H9 (cell line): ENCODE data around the gene ANXA7. TPM values are rescaled to one million over a fixed set of nuclear protein-coding genes. Genes with fewer than 3 reads are reported as not detected.

Experiments
- DNase-seq: peaks from one replicate; pipeline ENCODE4 v3.0.0-alpha.2; 2017
- H2AFZ ChIP-seq: one replicate; pipeline ENCODE4 v1.6.1; 2013; ENCODE audit warnings: mild to moderate bottlenecking, low read length, control low read depth, moderate library complexity
- H2AK5ac ChIP-seq: 2 replicates; pipeline ENCODE4 v1.6.1; 2013; ENCODE audit warnings: low read length, control low read depth, mixed read lengths; ENCODE audit not compliant: insufficient read length
- H2BK120ac ChIP-seq: one replicate; pipeline ENCODE4 v1.6.1; 2013; ENCODE audit warnings: low read depth, mild to moderate bottlenecking, low read length, control low read depth, inconsistent platforms; ENCODE audit not compliant: poor library complexity, severe bottlenecking
- H2BK12ac ChIP-seq: 2 replicates; pipeline ENCODE4 v1.6.1; 2013; ENCODE audit warnings: low read length, control low read depth, mixed read lengths, low read depth; ENCODE audit not compliant: insufficient read length
- H2BK15ac ChIP-seq: 2 replicates; pipeline ENCODE4 v1.6.1; 2013; ENCODE audit warnings: low read depth, low read length, control low read depth
- H2BK20ac ChIP-seq: one replicate; pipeline ENCODE4 v1.6.1; 2013; ENCODE audit warnings: low read depth, mild to moderate bottlenecking, low read length, control low read depth, inconsistent platforms; ENCODE audit not compliant: poor library complexity, severe bottlenecking
- H2BK5ac ChIP-seq: 2 replicates; pipeline ENCODE4 v1.6.1; 2013; ENCODE audit warnings: low read length, control low read depth, mixed read lengths; ENCODE audit not compliant: insufficient read length
- H3K14ac ChIP-seq: 2 replicates; pipeline ENCODE4 v1.6.1; 2013; ENCODE audit warnings: low read length, control low read depth; ENCODE audit not compliant: insufficient read depth
- H3K18ac ChIP-seq: 2 replicates; pipeline ENCODE4 v1.6.1; 2013; ENCODE audit warnings: low read depth, mild to moderate bottlenecking, mixed read lengths, low read length, control low read depth; ENCODE audit not compliant: insufficient read length
- H3K23ac ChIP-seq: 2 replicates; pipeline ENCODE4 v1.6.1; 2013; ENCODE audit warnings: low read length, control low read depth, mixed read lengths, low read depth; ENCODE audit not compliant: insufficient read length
- H3K23me2 ChIP-seq: 2 replicates; pipeline ENCODE4 v1.6.1; 2013; ENCODE audit warnings: low read depth, mild to moderate bottlenecking, mixed read lengths, low read length, control low read depth; ENCODE audit not compliant: insufficient read length, poor library complexity, severe bottlenecking
- H3K27ac ChIP-seq: 2 replicates; pipeline ENCODE4 v1.5.1; 2013; ENCODE audit warnings: low read length, control low read depth, mixed read lengths, low read depth; ENCODE audit not compliant: insufficient read length
- H3K27me3 ChIP-seq: 2 replicates; pipeline ENCODE4 v1.6.1; 2013; ENCODE audit warnings: low read length, control low read depth, inconsistent platforms; ENCODE audit not compliant: insufficient read depth
- H3K4ac ChIP-seq: 2 replicates; pipeline ENCODE4 v1.6.1; 2013; ENCODE audit warnings: low read depth, mild to moderate bottlenecking, control low read depth, inconsistent platforms, low read length, moderate library complexity
- H3K4me1 ChIP-seq: 2 replicates; pipeline ENCODE4 v1.6.1; 2013; ENCODE audit warnings: low read length, control low read depth, inconsistent platforms; ENCODE audit not compliant: insufficient read depth
- H3K4me2 ChIP-seq: 2 replicates; pipeline ENCODE4 v1.6.1; 2013; ENCODE audit warnings: low read length, control low read depth, mixed read lengths; ENCODE audit not compliant: insufficient read length, insufficient read depth
- H3K56ac ChIP-seq: 2 replicates; pipeline ENCODE4 v1.6.1; 2013; ENCODE audit warnings: low read depth, mild to moderate bottlenecking, mixed read lengths, low read length, control low read depth; ENCODE audit not compliant: insufficient read length
- H3K79me1 ChIP-seq: 2 replicates; pipeline ENCODE4 v1.6.1; 2013; ENCODE audit warnings: low read depth, mild to moderate bottlenecking, moderate library complexity, low read length, control low read depth, inconsistent platforms; ENCODE audit not compliant: insufficient read depth, poor library complexity, severe bottlenecking
- H3K79me2 ChIP-seq: 2 replicates; pipeline ENCODE4 v1.6.1; 2013; ENCODE audit warnings: low read length, control low read depth, inconsistent platforms; ENCODE audit not compliant: insufficient read depth
- H3K9ac ChIP-seq: 2 replicates; pipeline ENCODE4 v1.6.1; 2013; ENCODE audit warnings: low read length, control low read depth, mixed read lengths; ENCODE audit not compliant: insufficient read length; ENCODE audit errors: extremely low read depth
- H3K9me3 ChIP-seq: one replicate; pipeline ENCODE4 v1.6.1; 2013; ENCODE audit warnings: low read depth, low read length, inconsistent platforms; ENCODE audit not compliant: control insufficient read depth
- H3T11ph ChIP-seq: one replicate; pipeline ENCODE4 v1.6.1; 2013; ENCODE audit warnings: mild to moderate bottlenecking, low read length, control low read depth, inconsistent platforms
- H4K20me1 ChIP-seq: one replicate; pipeline ENCODE4 v1.6.1; 2013; ENCODE audit not compliant: control insufficient read depth, insufficient read length, insufficient read depth
- H4K5ac ChIP-seq: 2 replicates; pipeline ENCODE4 v1.6.1; 2013; ENCODE audit warnings: low read depth, mild to moderate bottlenecking, mixed read lengths, low read length, control low read depth; ENCODE audit not compliant: insufficient read length
- H4K8ac ChIP-seq: replicated peaks from 2 replicates; pipeline ENCODE4 v1.6.1; 2013; ENCODE audit warnings: low read length, control low read depth, mixed read lengths, low read depth; ENCODE audit not compliant: insufficient read length
- H4K91ac ChIP-seq: 2 replicates; pipeline ENCODE4 v1.6.1; 2013; ENCODE audit warnings: low read depth, mild to moderate bottlenecking, moderate library complexity, mixed read lengths, low read length, control low read depth; ENCODE audit not compliant: insufficient read length
- H3K27ac Mint-ChIP-seq, 3 experiments: 2 replicates in 2 of 3; 3 replicates in 1 of 3; pipeline ENCODE4 v1.8.0; 2020 to 2021; ENCODE audit warnings: mixed read lengths in 3 of 3, mild to moderate bottlenecking in 1 of 3, moderate library complexity in 1 of 3
- H3K27me3 Mint-ChIP-seq: 2 replicates; pipeline ENCODE4 v1.8.0; 2021; ENCODE audit warnings: low read depth, mild to moderate bottlenecking, moderate library complexity, mixed read lengths
- H3K36me3 Mint-ChIP-seq, 3 experiments: 2 replicates in 2 of 3; 3 replicates in 1 of 3; pipeline ENCODE4 v1.8.0; 2020 to 2021; ENCODE audit warnings: low read depth in 3 of 3, mixed read lengths in 3 of 3; ENCODE audit not compliant: insufficient read depth in 1 of 3
- H3K4me1 Mint-ChIP-seq, 2 experiments: 2 replicates each; pipeline ENCODE4 v1.8.0; 2020; ENCODE audit warnings: mixed read lengths in 2 of 2
- H3K4me3 Mint-ChIP-seq, 2 experiments: 2 replicates in 1 of 2; 3 replicates in 1 of 2; pipeline ENCODE4 v1.8.0; 2020 to 2021; ENCODE audit warnings: mild to moderate bottlenecking in 2 of 2, mixed read lengths in 2 of 2, moderate library complexity in 1 of 2
- H3K9me3 Mint-ChIP-seq, 2 experiments: 2 replicates in 1 of 2; 3 replicates in 1 of 2; pipeline ENCODE4 v1.8.0; 2020; ENCODE audit warnings: mild to moderate bottlenecking in 2 of 2, mixed read lengths in 2 of 2, moderate library complexity in 1 of 2
- CTCF ChIP-seq: fragments of 200-600 bp; sonication (generic); conservative IDR thresholded peaks from 3 replicates; pipeline ENCODE4 v1.8.0; 2021; ENCODE audit warnings: antibody characterized with exemption, mild to moderate bottlenecking
- WGBS: extraction: QIAGEN DNeasy Blood & Tissue Kit; methylation state at CpG from one replicate; pipeline ENCODE4 v1.1.7; 2013; ENCODE audit warnings: missing lambda C conversion rate, low lambda C conversion rate, mixed read lengths; ENCODE audit not compliant: insufficient read length; ENCODE audit errors: extremely low coverage; 5-methylcytosine and 5-hydroxymethylcytosine counted together
- total RNA-seq: library from RNA; stranded (reverse); gene quantifications from 2 replicates; pipeline ENCODE4 v1.2.1, GENCODE V29; 2021

Gene ANXA7
- total RNA-seq, 1 experiment from 2014 or later, result 84.6 TPM

- H3K4me1 Mint-ChIP-seq, result peaks cover 0 to 8% of the 10 kb centered on the region in 2 experiments; a peak in 2 of 4 replicates
- H3K27ac ChIP-seq, result no peak overlapping the region
- no peak overlapping the region for H4K8ac ChIP-seq
- H4K20me1 ChIP-seq, result no peaks in the 10 kb centered on the region
- no peak overlapping the region for H3K4me2 ChIP-seq
- H3K79me2 ChIP-seq, result no peaks in the 10 kb centered on the region
- no peak overlapping the region for H3K56ac ChIP-seq
- H2AFZ ChIP-seq, result no peak overlapping the region
- H3K4me3 Mint-ChIP-seq, result no peak overlapping the region
- no peak overlapping the region for H4K5ac ChIP-seq
- no peak overlapping the region for H2BK12ac ChIP-seq
- no peak overlapping the region for H2BK20ac ChIP-seq
- H3K27me3 ChIP-seq, result no peaks in the 10 kb centered on the region
- H2BK15ac ChIP-seq, result no peak overlapping the region
- no peak overlapping the region for H3K4ac ChIP-seq
- H4K91ac ChIP-seq, result no peak overlapping the region
- no peaks in the 10 kb centered on the region for H3K27me3 Mint-ChIP-seq
- H3K4me1 ChIP-seq, result no peaks in the 10 kb centered on the region
- WGBS, result no CpG with 5 or more reads among the region's 3 CpGs
- DNase-seq, result no peak
- H3K9me3 ChIP-seq, result no peaks in the 10 kb centered on the region
- H2BK120ac ChIP-seq, result no peak overlapping the region
- H3K9me3 Mint-ChIP-seq, result no peaks in the 10 kb centered on the region
- H3K23ac ChIP-seq, result no peak overlapping the region
- no peak overlapping the region for H3K14ac ChIP-seq
- no peak overlapping the region for H2BK5ac ChIP-seq
- H3K9ac ChIP-seq, result no peak overlapping the region
- no peak overlapping the region for H3T11ph ChIP-seq
- H3K23me2 ChIP-seq, result no peaks in the 10 kb centered on the region
- no peaks in the 10 kb centered on the region for H3K79me1 ChIP-seq
- no peaks in the 10 kb centered on the region for H3K36me3 Mint-ChIP-seq
- no peak overlapping the region for H3K27ac Mint-ChIP-seq
- no peak overlapping the region for H3K18ac ChIP-seq
- no peak overlapping the region for H2AK5ac ChIP-seq
- TF ChIP-seq CTCF, result no peak
Observed at GRCh38 chr10:73340121-73340520, 73.7 kb downstream of the ANXA7 start.
